K562 (cell line): ENCODE results near the gene THAP8. TPM values are rescaled to one million over a fixed set of nuclear protein-coding genes. Genes with fewer than 3 reads are reported as not detected.
A peak's percentile ranks its signal among the peaks of the same experiment; 100 is the strongest.

Source experiments
- ATF3 ChIP-seq, 2 experiments: fragments of 450-650 bp in 1 of 2; sonication (generic) in 1 of 2; formaldehyde crosslinking in 1 of 2; IDR thresholded peaks in 1 of 2; conservative IDR thresholded peaks in 1 of 2; 2 replicates each; pipeline versions ENCODE4 v1.6.1 to v1.8.1; 2016 to 2023; ENCODE audit warnings: mild to moderate bottlenecking in 2 of 2, moderate library complexity in 2 of 2, inconsistent platforms in 1 of 2, missing genetic modification reagents in 1 of 2
- BCOR ChIP-seq: fragments of 450-650 bp; IDR thresholded peaks from 2 replicates; pipeline ENCODE4 v1.6.1; 2016
- GTF2E2 ChIP-seq: fragments of 200-800 bp; sonication (Bioruptor generic); IDR thresholded peaks from 2 replicates; pipeline ENCODE4 v1.6.1; 2016; ENCODE audit warnings: missing genetic modification characterization, missing compliant biosample characterization
- LEF1 ChIP-seq: fragments of 450-650 bp; IDR thresholded peaks from 2 replicates; pipeline ENCODE4 v1.6.1; 2016; ENCODE audit warnings: mild to moderate bottlenecking
- SIN3B ChIP-seq: fragments of 450-650 bp; IDR thresholded peaks from 2 replicates; pipeline ENCODE4 v1.6.1; 2017; ENCODE audit warnings: low read depth, mild to moderate bottlenecking, moderate library complexity
- TAF9B ChIP-seq: fragments of 450-650 bp; IDR thresholded peaks from 2 replicates; pipeline ENCODE4 v1.6.1; 2018; ENCODE audit warnings: mild to moderate bottlenecking; ENCODE audit not compliant: partially characterized antibody
- TAL1 ChIP-seq: fragments of 450-650 bp; IDR thresholded peaks from 2 replicates; pipeline ENCODE4 v1.6.1; 2016; ENCODE audit warnings: mild to moderate bottlenecking
- TEAD2 ChIP-seq: fragments of 450-650 bp; IDR thresholded peaks from 2 replicates; pipeline ENCODE4 v1.6.1; 2016; ENCODE audit warnings: missing genetic modification characterization, control low read depth, missing compliant biosample characterization
- TGIF2 ChIP-seq: sonication (generic); formaldehyde crosslinking; IDR thresholded peaks from 2 replicates; pipeline ENCODE4 v1.8.1; 2022; ENCODE audit warnings: mild to moderate bottlenecking, missing genetic modification reagents, moderate library complexity
- ZBTB34 ChIP-seq: fragments of 250-450 bp; sonication (Bioruptor Pico); IDR thresholded peaks from 2 replicates; pipeline ENCODE4 v1.8.0; 2021; ENCODE audit warnings: mild to moderate bottlenecking, moderate library complexity
- ZC3H8 ChIP-seq: fragments of 450-650 bp; IDR thresholded peaks from 2 replicates; pipeline ENCODE4 v1.6.1; 2017
- ZNF407 ChIP-seq: fragments of 450-650 bp; IDR thresholded peaks from 2 replicates; pipeline ENCODE4 v1.6.1; 2016; ENCODE audit warnings: low read depth
- ZNF584 ChIP-seq: fragments of 200-800 bp; sonication (Bioruptor generic); IDR thresholded peaks from 2 replicates; pipeline ENCODE4 v1.6.1; 2016; ENCODE audit warnings: low read depth, mild to moderate bottlenecking, missing genetic modification characterization, missing compliant biosample characterization
- ZNF766 ChIP-seq: fragments of 200-800 bp; sonication (Bioruptor generic); conservative IDR thresholded peaks from 2 replicates; pipeline ENCODE4 v1.6.1; 2016; ENCODE audit warnings: missing genetic modification characterization, missing compliant biosample characterization
- polyA plus RNA-seq, 8 experiments: library from polyadenylated mRNA; depleted of rRNA in 4 of 8; stranded (reverse) in 5 of 8; unstranded in 3 of 8; fragments of >200 nt; fragmentation: Nextera tagmentation in 2 of 8; fragmentation: Illumina TruSeq in 1 of 8; extraction: Ambion mirVana in 2 of 8; extraction: Trizol in 1 of 8; gene quantifications; 2 replicates each; pipeline versions ENCODE4 v1.2.1 to v1.2.3, GENCODE V29; 2011 to 2014; ENCODE audit warnings: inconsistent platforms in 1 of 8, missing spikeins in 1 of 8
- total RNA-seq, 7 experiments: library from RNA; depleted of rRNA in 6 of 7; stranded (reverse); fragments of >200 nt in 6 of 7; fragmentation: Illumina TruSeq in 2 of 7; extraction: Trizol in 2 of 7; gene quantifications; 2 replicates each; pipeline versions ENCODE4 v1.2.1 to v1.2.3, GENCODE V29; 2011 to 2021; ENCODE audit warnings: low replicate concordance in 1 of 7
- TF ChIP-seq, protein P1 (sequence below): fragments of 450-650 bp; formaldehyde crosslinking; IDR thresholded peaks from 2 replicates; pipeline ENCODE4 v1.4.0; 2020; ENCODE audit warnings: mild to moderate bottlenecking, mixed read lengths

The THAP8 gene
- total and polyA plus RNA-seq, 9 of the 15 experiments (the other 6 are each of a cell fraction or from before 2014, with no cell fraction given) = 0.11 to 2.0 (median 0.94) TPM

GRCh38 chr19:36014012-36014924, 39.8 kb downstream of the THAP8 start, which contains the start of gene ALKBH6 (continued):
- no peak for TF ChIP-seq SIN3B
- TF ChIP-seq TEAD2 = no peak
- no peak for TF ChIP-seq ZNF584 (CRISPR knock-in tag)
- TF ChIP-seq TAL1 = no peak
- no peak for TF ChIP-seq ATF3 (IDR thresholded peaks at IDR 0.05)
- TF ChIP-seq ATF3 (CRISPR knock-in tag; conservative IDR thresholded peaks at IDR 0.05) = no peak
- TF ChIP-seq TAF9B = peak; percentile 72
- TF ChIP-seq GTF2E2 = no peak
- TF ChIP-seq ZNF407 = no peak
- 0 out of 2 replicates have a peak, but pooled peaks have one; percentile 25 for TF ChIP-seq LEF1
- no peak for TF ChIP-seq BCOR
- TF ChIP-seq ZC3H8 = no peak
- no peak for TF ChIP-seq ZBTB34 (CRISPR knock-in tag)
- TF ChIP-seq, protein P1, sequence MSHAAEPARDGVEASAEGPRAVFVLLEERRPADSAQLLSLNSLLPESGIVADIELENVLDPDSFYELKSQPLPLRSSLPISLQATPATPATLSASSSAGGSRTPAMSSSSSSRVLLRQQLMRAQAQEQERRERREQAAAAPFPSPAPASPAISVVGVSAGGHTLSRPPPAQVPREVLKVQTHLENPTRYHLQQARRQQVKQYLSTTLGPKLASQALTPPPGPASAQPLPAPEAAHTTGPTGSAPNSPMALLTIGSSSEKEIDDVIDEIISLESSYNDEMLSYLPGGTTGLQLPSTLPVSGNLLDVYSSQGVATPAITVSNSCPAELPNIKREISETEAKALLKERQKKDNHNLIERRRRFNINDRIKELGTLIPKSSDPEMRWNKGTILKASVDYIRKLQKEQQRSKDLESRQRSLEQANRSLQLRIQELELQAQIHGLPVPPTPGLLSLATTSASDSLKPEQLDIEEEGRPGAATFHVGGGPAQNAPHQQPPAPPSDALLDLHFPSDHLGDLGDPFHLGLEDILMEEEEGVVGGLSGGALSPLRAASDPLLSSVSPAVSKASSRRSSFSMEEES (CRISPR knock-in tag) = no peak
- no peak for TF ChIP-seq ZNF766 (CRISPR knock-in tag)
- no peak for TF ChIP-seq TGIF2
